ENCODE data around the gene TUBB3. TPM values are rescaled to one million over a fixed set of nuclear protein-coding genes. Genes with fewer than 3 reads are reported as not detected.
"Not testable (repeated sequence)": the region's sequence is repeated elsewhere in the genome, so short reads cannot be mapped to it uniquely, and the experiment has no call there.

TUBB3 gene
- total RNA-seq, 1 donor from 2014 or later: 63.3 TPM

DNA sequence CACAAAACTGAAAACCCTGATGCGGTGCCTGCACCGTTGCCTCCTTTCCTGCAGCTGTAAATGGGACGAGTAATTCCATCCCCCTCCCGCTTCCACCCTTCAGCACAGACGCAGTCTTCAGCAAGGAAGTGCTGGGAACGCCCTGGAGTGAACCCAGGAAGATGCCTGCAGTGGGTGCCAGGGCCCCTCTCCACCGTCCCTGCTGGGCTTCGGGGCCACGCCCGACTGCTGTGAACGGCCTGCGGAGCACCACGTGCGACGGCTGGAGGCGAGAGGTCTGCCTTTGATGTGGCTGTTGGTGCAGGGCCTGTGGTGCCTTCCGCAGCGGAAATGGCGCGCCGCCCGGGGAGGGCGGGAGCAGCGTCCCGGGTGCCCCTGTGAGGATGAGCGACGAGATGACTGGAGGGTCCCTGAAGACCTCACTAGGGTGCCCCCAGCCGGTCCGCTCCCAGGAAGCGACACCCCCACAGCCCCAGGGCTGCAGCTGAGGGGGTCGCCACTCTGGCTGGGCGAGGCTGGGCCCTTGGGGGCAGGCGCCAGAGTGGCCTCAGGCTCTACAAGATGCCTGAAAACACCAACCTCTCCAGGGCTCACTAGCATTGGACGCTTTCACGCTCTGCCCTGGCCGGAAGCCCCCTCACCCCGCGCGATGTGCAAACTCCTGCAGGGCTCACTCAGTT, 5.2 kb upstream of the TUBB3 start:
- DNase-seq (ENCODE audit: low spot score): peak; percentile 93

DNA sequence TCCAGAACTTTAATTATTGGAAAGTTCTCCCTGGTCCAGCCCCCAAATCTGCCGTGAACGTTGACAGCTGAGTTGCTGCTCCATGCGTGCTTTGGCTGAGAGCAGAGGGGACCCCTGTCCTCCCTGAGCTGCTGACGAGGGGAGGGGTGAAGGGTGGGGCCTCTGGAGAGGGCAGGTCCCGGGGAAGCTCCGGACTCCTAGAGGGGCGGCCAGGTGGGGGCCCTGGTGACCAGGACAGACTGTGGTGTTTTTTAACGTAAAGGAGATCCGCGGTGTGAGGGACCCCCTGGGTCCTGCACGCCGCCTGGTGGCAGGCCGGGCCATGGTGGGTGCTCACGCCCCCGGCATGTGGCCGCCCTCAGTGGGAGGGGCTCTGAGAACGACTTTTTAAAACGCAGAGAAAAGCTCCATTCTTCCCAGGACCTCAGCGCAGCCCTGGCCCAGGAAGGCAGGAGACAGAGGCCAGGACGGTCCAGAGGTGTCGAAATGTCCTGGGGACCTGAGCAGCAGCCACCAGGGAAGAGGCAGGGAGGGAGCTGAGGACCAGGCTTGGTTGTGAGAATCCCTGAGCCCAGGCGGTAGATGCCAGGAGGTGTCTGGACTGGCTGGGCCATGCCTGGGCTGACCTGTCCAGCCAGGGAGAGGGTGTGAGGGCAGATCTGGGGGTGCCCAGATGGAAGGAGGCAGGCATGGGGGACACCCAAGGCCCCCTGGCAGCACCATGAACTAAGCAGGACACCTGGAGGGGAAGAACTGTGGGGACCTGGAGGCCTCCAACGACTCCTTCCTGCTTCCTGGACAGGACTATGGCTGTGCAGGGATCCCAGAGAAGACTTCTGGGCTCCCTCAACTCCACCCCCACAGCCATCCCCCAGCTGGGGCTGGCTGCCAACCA, 4.4 kb upstream of the TUBB3 start, which contains the start of gene MC1R:
TSS of gene MC1R (plus strand) at position 410 of the 895 bp plus-strand sequence. CDS start at position 807, 397 bp downstream.
- peak; percentile 68 for DNase-seq (ENCODE audit: low spot score)

DNA sequence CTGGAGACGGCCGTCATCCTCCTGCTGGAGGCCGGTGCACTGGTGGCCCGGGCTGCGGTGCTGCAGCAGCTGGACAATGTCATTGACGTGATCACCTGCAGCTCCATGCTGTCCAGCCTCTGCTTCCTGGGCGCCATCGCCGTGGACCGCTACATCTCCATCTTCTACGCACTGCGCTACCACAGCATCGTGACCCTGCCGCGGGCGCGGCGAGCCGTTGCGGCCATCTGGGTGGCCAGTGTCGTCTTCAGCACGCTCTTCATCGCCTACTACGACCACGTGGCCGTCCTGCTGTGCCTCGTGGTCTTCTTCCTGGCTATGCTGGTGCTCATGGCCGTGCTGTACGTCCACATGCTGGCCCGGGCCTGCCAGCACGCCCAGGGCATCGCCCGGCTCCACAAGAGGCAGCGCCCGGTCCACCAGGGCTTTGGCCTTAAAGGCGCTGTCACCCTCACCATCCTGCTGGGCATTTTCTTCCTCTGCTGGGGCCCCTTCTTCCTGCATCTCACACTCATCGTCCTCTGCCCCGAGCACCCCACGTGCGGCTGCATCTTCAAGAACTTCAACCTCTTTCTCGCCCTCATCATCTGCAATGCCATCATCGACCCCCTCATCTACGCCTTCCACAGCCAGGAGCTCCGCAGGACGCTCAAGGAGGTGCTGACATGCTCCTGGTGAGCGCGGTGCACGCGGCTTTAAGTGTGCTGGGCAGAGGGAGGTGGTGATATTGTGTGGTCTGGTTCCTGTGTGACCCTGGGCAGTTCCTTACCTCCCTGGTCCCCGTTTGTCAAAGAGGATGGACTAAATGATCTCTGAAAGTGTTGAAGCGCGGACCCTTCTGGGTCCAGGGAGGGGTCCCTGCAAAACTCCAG, 3.4 kb upstream of the TUBB3 start:
- DNase-seq (ENCODE audit: low spot score): no peak

DNA sequence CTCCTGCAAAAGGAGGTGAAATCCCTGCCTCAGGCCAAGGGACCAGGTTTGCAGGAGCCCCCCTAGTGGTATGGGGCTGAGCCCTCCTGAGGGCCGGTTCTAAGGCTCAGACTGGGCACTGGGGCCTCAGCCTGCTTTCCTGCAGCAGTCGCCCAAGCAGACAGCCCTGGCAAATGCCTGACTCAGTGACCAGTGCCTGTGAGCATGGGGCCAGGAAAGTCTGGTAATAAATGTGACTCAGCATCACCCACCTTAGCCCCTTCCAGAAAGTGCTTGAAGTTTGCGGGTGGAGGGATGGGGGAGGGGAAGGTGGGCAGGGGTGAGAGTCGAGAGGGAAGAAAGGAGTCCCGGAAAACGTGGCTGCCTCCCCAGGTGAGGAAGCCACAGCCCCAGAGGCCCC, 2.4 kb upstream of the TUBB3 start:
- no peak for DNase-seq (ENCODE audit: low spot score)

DNA sequence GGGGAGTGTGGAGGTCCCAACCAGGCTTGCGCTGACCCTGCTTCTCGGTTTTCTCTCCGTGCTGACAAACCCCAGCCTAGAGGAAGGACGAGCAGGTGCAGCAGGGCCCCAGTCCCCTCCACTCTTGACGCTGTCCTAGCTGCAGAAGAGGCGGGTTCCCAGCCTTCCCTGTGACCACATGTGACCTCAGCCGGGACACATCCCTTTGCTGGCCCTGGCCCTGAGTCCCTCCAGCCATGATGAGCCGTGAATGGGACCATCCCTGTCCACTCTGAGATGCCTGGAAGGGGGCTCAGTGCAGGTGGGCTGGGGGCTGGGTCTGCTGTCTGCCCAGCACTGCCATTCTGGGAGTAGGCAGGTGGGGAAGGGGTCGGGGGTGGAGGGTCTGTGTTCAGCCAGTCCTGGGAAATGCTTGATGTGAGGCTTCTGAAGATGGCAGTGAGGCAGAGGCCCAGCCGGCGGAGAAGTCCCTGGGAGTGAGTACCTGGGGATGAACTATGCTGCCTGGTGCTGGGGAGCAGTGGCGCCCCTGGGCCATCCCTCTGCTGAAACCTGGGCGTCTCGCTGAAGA, 1.9 kb upstream of the TUBB3 start:
- DNase-seq (ENCODE audit: low spot score): no peak

DNA sequence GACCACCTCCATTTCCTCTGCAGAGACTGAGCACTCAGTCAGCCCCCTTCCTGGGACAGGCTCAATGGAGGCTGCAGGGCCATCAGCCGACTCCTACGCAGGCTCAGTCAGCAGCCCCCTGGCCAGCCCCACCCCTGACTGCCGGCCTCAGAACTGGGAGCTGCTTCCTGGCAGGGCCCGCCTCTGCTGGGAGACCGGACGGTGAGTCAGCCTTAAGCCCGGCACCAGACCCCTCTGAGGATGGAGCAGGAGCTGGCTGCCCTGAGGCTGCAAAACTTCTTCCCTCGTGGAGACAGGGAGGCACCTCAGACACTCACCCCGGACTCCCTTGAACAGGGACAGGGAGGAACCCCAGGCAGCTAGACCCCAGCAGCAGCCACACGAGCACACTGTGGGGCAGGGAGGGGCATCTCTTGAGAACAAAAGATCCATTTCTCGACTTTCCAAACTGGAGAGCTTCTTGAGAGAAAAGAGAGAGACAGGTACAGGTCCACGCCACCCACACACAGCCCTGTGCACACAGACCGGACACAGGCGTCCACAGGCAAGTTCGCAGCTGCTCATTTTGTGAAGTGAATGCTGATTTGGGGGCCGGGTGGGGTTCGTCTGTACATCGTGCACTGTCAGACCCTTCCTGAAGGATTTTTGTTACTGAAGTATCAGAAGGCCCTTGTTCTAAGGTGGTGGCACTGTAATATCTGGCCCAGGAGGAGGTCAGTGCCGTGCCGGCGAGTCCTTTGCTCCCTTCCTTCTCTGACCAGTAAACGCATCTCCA, 1.3 kb upstream of the TUBB3 start:
- DNase-seq (ENCODE audit: low spot score): peak; percentile 97

DNA sequence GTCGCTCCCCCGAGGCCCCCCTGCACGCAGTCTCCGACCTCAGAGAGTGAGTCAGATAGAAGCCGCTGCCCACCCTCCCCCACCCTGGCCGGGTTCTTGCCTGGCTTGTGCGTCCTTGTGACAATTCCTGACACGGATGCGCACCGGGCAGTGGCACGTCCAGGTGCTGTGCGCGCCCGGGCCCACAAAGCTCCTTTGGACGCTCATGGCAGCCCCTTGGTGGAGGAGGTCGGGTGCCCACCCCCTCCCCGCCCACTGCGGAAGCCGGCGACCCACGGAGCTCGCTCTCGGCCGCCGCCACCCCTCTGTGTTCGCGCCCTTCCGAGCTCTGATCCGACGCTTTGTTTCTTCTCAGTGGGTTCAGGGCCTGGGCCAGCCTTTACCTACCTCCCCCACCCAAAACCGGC, 662 bp upstream of the TUBB3 start:
- DNase-seq (ENCODE audit: low spot score): peak; percentile 91

DNA sequence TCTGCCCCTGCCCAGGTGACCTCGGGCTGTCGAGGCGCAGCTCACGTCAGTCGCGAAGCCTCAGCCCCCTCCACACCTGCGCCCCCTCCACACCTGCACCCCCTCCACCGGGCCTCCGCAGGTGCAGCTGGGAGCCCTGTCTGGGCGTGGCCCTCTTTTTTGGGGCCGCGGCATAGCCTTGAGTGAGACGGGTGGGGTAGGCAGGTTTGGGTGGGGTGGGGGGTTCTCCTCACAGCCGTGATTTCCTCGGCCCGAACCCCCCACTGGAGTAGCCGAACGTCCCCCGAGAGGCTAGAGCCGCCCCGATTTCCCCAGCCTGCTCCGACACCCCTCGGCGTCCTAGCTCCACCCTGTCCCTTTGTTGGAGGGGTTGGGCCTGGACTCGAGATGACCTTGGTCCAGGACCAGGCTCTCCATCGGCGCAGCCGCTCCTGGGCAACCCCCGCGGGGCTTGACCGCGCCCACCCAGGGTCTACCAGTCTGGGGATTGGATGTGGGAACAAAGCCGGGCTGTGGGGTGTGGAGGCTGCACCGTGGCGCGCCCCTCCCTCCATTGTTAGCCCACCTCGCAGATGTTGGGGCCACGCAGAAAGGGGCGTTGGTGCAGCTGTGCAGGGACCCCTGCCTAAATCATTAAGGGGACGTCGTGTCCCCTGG, 626 bp downstream of the TUBB3 start:
- DNase-seq (ENCODE audit: low spot score): no peak

DNA sequence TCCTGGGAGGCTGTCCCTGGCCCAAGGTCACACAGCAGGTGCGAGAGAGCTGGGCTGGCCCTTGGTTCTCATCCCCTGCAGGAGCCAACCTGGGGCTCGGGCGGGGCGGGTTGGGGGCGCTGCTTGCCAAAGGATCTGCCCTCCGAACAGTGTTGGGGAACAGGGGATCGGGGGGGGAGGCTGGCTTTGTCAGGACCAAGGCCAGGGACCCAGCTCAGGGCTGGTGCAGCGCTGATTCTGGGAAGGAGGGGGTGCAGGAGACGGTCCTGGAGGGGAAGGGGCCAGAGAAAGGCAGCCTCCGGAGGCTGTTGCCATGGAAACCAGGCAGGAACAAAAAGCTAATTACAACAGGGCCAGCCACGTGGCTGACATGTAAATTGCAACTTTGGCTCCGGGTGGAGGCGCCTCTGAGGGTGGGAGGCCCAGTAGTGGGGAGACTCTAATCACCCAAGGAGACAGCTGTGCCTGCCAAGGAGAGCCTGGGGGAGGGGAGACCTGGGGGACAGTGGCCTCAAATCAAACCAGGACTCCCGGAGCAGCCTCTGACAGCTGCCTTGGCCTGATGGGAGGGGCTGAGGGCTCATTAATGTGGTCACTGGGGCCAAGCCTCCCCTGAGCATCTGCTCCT, 1.3 kb downstream of the TUBB3 start:
- peak; percentile 50 for DNase-seq (ENCODE audit: low spot score)

DNA sequence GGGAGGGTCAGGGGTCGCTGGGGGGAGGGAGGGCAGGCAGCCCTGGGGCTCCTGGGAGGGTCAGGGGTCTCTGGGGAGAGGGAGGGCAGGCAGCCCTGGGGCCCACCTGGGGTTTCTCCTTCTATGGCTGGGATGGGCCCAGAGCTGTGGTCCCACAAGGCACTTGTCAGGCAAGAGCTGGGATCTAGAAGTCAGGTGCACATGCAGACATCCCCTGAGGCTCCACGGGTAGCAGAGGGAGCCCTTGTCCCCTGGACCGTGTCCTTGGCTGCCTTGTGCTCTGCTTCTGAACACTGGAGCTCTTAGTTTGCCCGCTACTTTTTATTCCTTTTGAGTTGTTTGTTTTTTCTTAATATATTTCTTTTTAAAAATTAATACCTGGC, 1.8 kb downstream of the TUBB3 start:
- DNase-seq (ENCODE audit: low spot score): no peak

DNA sequence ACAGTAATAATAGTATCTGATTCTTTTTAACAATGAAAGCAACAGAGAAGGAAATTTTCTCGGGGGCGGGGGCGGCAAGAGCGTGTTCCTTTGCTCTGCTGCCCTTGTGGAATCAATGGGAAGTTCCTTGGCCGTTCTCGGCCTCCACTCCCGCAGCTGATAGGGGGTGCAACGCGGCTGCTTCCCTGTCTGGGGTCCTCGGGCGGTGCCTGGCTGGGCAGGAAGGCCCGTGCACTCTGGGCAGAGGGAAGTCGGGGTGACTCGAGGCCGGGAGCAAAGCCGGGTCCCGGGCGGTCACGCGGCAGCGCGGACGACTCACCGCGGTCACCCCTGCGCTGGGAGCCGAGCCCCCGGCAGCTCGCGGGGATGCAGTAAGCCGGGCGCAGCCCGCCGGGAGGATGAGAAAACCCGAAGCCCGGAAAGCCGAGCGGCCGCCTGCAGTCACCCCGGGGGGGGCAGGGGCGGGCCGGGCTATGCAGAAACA, 2.5 kb downstream of the TUBB3 start:
- DNase-seq (ENCODE audit: low spot score): no peak

DNA sequence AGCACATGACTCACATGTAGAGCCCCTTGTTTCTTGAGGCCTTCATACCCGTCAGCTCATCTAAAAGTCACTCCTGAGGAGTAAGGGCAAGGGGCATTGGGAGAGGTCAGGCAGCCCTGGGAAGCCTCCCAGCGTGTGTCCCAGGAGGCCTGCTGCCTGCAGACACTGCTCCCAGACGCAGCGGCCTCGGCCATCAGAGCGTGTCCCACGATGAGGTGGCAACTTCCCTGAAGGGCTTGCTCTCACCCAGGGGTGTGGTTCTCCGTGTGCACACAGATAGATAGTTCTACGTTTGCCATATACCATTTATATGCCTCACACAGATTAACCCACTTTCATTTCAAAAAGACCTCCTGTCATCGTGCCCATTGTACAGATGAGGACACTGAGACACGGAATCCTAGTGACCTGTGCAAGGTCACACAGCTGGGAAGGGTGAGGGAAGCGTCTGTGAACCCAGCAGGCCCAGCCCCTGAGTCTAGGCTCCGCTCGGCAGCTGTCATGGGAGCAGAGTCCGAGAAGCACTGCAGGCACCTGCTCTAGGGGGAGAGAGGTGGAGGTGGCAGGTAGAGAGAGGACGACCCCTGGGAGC, 8.3 kb downstream of the TUBB3 start:
- no peak for DNase-seq (ENCODE audit: low spot score)

DNA sequence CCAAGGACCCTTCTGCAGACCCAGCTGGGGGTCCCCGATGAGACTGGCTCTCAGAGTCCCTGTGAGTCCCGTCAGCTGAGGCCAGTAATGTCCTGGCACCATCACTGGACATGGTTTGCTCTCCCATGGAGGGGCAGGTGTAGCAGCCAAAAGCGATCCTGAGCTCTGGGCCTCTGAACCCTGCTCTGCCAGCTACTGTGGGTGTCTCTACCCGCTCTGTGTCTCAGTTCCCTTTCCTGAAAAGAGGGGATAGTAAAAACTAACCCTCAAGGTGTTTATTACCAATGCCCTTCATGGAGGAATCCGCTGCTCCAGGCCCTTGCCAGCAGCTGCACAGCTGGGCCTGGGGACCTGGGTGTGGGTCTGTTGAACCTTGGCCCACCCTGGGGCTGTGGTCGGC, 8.8 kb downstream of the TUBB3 start:
- no peak for DNase-seq (ENCODE audit: low spot score)

DNA sequence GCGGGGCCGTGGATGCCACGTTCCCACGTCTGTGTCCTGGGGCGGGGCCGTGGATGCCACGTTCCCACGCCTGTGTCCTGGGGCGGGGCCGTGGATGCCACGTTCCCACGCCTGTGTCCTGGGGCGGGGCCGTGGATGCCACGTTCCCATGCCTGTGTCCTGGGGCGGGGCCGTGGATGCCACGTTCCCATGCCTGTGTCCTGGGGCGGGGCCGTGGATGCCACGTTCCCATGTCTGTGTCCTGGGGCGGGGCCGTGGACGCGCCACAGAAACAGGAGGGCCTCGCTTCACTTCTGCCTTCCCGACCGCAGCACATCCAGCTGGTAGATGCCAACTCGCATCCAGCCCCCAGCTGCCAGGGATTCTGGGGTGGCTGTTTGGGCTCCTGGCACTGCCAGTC, 10.9 kb downstream of the TUBB3 start:
- DNase-seq (ENCODE audit: low spot score): not testable (repeated sequence)

DNA sequence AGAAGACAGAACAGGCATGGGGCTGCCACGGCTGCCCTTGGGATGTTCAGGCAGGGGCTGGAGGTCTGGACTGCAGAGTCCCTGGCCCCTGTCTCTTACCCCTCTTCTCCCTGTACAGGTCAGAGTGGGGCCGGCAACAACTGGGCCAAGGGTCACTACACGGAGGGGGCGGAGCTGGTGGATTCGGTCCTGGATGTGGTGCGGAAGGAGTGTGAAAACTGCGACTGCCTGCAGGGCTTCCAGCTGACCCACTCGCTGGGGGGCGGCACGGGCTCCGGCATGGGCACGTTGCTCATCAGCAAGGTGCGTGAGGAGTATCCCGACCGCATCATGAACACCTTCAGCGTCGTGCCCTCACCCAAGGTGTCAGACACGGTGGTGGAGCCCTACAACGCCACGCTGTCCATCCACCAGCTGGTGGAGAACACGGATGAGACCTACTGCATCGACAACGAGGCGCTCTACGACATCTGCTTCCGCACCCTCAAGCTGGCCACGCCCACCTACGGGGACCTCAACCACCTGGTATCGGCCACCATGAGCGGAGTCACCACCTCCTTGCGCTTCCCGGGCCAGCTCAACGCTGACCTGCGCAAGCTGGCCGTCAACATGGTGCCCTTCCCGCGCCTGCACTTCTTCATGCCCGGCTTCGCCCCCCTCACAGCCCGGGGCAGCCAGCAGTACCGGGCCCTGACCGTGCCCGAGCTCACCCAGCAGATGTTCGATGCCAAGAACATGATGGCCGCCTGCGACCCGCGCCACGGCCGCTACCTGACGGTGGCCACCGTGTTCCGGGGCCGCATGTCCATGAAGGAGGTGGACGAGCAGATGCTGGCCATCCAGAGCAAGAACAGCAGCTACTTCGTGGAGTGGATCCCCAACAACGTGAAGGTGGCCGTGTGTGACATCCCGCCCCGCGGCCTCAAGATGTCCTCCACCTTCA, 11.7 kb downstream of the TUBB3 start:
- no peak for DNase-seq (ENCODE audit: low spot score)

DNA sequence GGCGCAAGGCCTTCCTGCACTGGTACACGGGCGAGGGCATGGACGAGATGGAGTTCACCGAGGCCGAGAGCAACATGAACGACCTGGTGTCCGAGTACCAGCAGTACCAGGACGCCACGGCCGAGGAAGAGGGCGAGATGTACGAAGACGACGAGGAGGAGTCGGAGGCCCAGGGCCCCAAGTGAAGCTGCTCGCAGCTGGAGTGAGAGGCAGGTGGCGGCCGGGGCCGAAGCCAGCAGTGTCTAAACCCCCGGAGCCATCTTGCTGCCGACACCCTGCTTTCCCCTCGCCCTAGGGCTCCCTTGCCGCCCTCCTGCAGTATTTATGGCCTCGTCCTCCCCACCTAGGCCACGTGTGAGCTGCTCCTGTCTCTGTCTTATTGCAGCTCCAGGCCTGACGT, 12.5 kb downstream of the TUBB3 start:
- DNase-seq (ENCODE audit: low spot score): not testable (repeated sequence)

DNA sequence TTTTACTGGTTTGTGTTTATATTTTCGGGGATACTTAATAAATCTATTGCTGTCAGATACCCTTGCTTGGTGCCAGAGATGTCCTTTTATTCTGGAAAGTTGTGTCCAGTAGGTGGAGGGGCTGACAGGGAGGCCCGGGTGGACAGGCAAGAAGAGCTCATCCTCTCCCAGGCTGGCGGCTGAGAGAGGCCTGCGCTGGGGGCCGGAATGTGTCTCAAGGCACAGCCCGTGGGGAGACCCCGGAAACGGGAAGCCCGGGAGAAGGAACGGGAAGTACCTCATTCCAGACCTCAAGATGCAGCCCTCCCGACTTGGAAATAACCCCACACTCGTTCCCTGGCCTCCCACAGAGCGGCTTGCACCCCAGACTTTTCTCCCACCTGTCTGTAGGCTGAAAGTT, 12.9 kb downstream of the TUBB3 start:
- no peak for DNase-seq (ENCODE audit: low spot score)

DNA sequence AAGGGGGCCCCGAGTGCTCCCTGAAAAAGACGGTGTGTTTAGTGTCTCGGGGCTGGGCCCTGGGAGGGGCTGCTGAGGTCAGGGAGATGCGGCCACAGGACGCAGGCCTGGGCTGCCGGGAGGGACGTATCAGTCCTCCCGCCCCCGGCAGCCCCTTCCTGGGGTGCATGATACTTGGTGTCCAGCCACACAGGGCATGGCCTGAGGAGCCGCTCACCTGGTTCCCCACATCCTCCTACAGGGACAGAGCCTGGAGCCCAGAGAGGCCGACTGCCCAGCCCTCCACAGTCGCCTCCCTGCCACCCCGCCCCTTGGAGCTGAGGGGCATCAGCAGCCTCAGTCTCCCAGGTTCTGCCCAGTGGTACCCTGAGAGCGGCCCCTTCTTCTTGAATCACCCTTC, 13.4 kb downstream of the TUBB3 start:
- DNase-seq (ENCODE audit: low spot score): no peak

Measured in umbilical cord (tissue), 2 donors.